HepG2 (cell line): ENCODE data around the gene CTRL. TPM values are rescaled to one million over a fixed set of nuclear protein-coding genes. Genes with fewer than 3 reads are reported as not detected.

ENCODE experiments used
- CAMTA2 ChIP-seq: sonication (generic); formaldehyde crosslinking; IDR thresholded peaks from 2 replicates; pipeline ENCODE4 v1.4.0; 2020; ENCODE audit warnings: mild to moderate bottlenecking, missing genetic modification reagents, borderline replicate concordance
- FOSL2 ChIP-seq: sonication (generic); formaldehyde crosslinking; IDR thresholded peaks from 2 replicates; pipeline ENCODE4 v1.4.0; 2020; ENCODE audit warnings: missing genetic modification reagents
- HNF4G ChIP-seq, 2 experiments: sonication (generic) in 1 of 2; formaldehyde crosslinking in 1 of 2; IDR thresholded peaks; 2 replicates each; pipeline versions ENCODE4 v1.4.0 to v1.6.1; 2011 to 2020; ENCODE audit warnings: borderline replicate concordance in 2 of 2, low read depth in 2 of 2, mild to moderate bottlenecking in 2 of 2, low read length in 1 of 2, missing genetic modification reagents in 1 of 2, moderate library complexity in 1 of 2
- JARID2 ChIP-seq: sonication (generic); formaldehyde crosslinking; IDR thresholded peaks from 2 replicates; pipeline ENCODE4 v1.8.1; 2023; ENCODE audit warnings: missing genetic modification reagents, inconsistent platforms; ENCODE audit not compliant: insufficient replicate concordance
- MEIS2 ChIP-seq: sonication (generic); formaldehyde crosslinking; IDR thresholded peaks from 2 replicates; pipeline ENCODE4 v1.9.0; 2021; ENCODE audit warnings: mild to moderate bottlenecking, missing genetic modification reagents
- MIER3 ChIP-seq: IDR thresholded peaks from 2 replicates; pipeline ENCODE4 v1.6.1; 2016; ENCODE audit warnings: missing compliant biosample characterization, borderline replicate concordance
- MXD3 ChIP-seq: IDR thresholded peaks from 2 replicates; pipeline ENCODE4 v1.6.1; 2016; ENCODE audit warnings: mild to moderate bottlenecking, missing biosample characterization, missing genetic modification reagents
- NFYC ChIP-seq: IDR thresholded peaks from 2 replicates; pipeline ENCODE4 v1.6.1; 2016; ENCODE audit warnings: missing genetic modification reagents, missing compliant biosample characterization
- RARA ChIP-seq: IDR thresholded peaks from 2 replicates; pipeline ENCODE4 v1.6.1; 2016; ENCODE audit warnings: missing genetic modification reagents, missing compliant biosample characterization
- ZBTB25 ChIP-seq: IDR thresholded peaks from 2 replicates; pipeline ENCODE4 v1.6.1; 2018; ENCODE audit warnings: missing genetic modification reagents
- ZNF205 ChIP-seq: IDR thresholded peaks from 2 replicates; pipeline ENCODE4 v1.6.1; 2018; ENCODE audit warnings: missing biosample characterization, missing genetic modification reagents
- ZNF337 ChIP-seq: sonication (generic); formaldehyde crosslinking; IDR thresholded peaks from 2 replicates; pipeline ENCODE4 v1.5.1; 2020; ENCODE audit warnings: missing genetic modification reagents, low read depth, mild to moderate bottlenecking, borderline replicate concordance
- ZNF441 ChIP-seq: sonication (generic); formaldehyde crosslinking; IDR thresholded peaks from 2 replicates; pipeline ENCODE4 v1.7.0; 2021; ENCODE audit warnings: missing genetic modification reagents, borderline replicate concordance
- ZNF513 ChIP-seq: sonication (generic); formaldehyde crosslinking; conservative IDR thresholded peaks from 2 replicates; pipeline ENCODE4 v1.5.0; 2020; ENCODE audit warnings: missing genetic modification reagents
- ZNF781 ChIP-seq: sonication (generic); formaldehyde crosslinking; IDR thresholded peaks from 2 replicates; pipeline ENCODE4 v1.5.1; 2020; ENCODE audit warnings: borderline replicate concordance, mild to moderate bottlenecking, missing genetic modification reagents; ENCODE audit errors: not compliant biosample characterization
- ZNF878 ChIP-seq: sonication (generic); formaldehyde crosslinking; IDR thresholded peaks from 2 replicates; pipeline ENCODE4 v1.8.1; 2023; ENCODE audit warnings: mild to moderate bottlenecking, missing genetic modification reagents, moderate library complexity
- ZSCAN9 ChIP-seq: IDR thresholded peaks from 2 replicates; pipeline ENCODE4 v1.6.1; 2016; ENCODE audit warnings: borderline replicate concordance
- polyA plus RNA-seq, 8 experiments: library from polyadenylated mRNA; depleted of rRNA in 3 of 8; stranded (reverse) in 7 of 8; unstranded in 1 of 8; fragments of >200 nt; fragmentation: Illumina TruSeq in 4 of 8; extraction: Trizol in 4 of 8; gene quantifications; 2 replicates each; pipeline versions ENCODE4 v1.2.1 to v1.2.3, GENCODE V29; 2011 to 2016; ENCODE audit warnings: low read depth in 4 of 8, missing spikeins in 1 of 8, mixed read lengths in 1 of 8; ENCODE audit not compliant: insufficient read depth in 1 of 8
- total RNA-seq, 5 experiments: library from RNA; depleted of rRNA; stranded (reverse); fragments of >200 nt; fragmentation: Illumina TruSeq; extraction: Trizol; gene quantifications; 2 replicates each; pipeline ENCODE4 v1.2.3, GENCODE V29; 2016; ENCODE audit warnings: low read depth in 1 of 5
- TF ChIP-seq, protein P1 (sequence below): sonication (generic); formaldehyde crosslinking; conservative IDR thresholded peaks from 2 replicates; pipeline ENCODE4 v1.4.0; 2020; ENCODE audit warnings: missing genetic modification reagents
- TF ChIP-seq, protein P2 (sequence below): sonication (generic); formaldehyde crosslinking; IDR thresholded peaks from 2 replicates; pipeline ENCODE4 v1.4.0; 2020; ENCODE audit warnings: mild to moderate bottlenecking, missing genetic modification reagents

CTRL gene
- total and polyA plus RNA-seq, 2 of the 13 experiments (the other 11 are each of a cell fraction or from before 2014, with no cell fraction given) = 1.9 to 2.7 TPM

- TF ChIP-seq HNF4G (IDR thresholded peaks at IDR 0.05; ENCODE audit: borderline replicate concordance, low read depth, low read length) (no peak), HNF4G (CRISPR knock-in tag; IDR thresholded peaks at IDR 0.05; ENCODE audit: borderline replicate concordance, low read depth) (no peak; the same call in 1 of the 2 replicates), FOSL2 (CRISPR knock-in tag) (0 out of 2 replicates have a peak, but pooled peaks have one; percentile 12), MXD3 (no peak), NFYC (CRISPR knock-in tag) (peak; percentile 39; the same call in 1 of the 2 replicates), JARID2 (CRISPR knock-in tag) (no peak), MEIS2 (CRISPR knock-in tag) (no peak), CAMTA2 (CRISPR knock-in tag) (no peak), ZNF878 (CRISPR knock-in tag) (no peak), RARA (CRISPR knock-in tag) (no peak), ZNF337 (no peak), ZNF513 (CRISPR knock-in tag) (no peak), ZNF205 (CRISPR knock-in tag) (peak; percentile 31; the same call in 1 of the 2 replicates), MIER3 (0 out of 2 replicates have a peak, but pooled peaks have one; percentile 43), ZNF441 (CRISPR knock-in tag) (no peak), ZNF781 (CRISPR knock-in tag) (peak; percentile 20), ZSCAN9 (CRISPR knock-in tag) (peak; percentile 49), ZBTB25 (CRISPR knock-in tag) (no peak)
- TF ChIP-seq, protein P1, sequence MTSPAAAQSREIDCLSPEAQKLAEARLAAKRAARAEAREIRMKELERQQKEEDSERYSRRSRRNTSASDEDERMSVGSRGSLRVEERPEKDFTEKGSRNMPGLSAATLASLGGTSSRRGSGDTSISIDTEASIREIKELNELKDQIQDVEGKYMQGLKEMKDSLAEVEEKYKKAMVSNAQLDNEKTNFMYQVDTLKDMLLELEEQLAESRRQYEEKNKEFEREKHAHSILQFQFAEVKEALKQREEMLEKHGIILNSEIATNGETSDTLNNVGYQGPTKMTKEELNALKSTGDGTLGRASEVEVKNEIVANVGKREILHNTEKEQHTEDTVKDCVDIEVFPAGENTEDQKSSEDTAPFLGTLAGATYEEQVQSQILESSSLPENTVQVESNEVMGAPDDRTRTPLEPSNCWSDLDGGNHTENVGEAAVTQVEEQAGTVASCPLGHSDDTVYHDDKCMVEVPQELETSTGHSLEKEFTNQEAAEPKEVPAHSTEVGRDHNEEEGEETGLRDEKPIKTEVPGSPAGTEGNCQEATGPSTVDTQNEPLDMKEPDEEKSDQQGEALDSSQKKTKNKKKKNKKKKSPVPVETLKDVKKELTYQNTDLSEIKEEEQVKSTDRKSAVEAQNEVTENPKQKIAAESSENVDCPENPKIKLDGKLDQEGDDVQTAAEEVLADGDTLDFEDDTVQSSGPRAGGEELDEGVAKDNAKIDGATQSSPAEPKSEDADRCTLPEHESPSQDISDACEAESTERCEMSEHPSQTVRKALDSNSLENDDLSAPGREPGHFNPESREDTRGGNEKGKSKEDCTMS = no peak
- TF ChIP-seq, protein P2, sequence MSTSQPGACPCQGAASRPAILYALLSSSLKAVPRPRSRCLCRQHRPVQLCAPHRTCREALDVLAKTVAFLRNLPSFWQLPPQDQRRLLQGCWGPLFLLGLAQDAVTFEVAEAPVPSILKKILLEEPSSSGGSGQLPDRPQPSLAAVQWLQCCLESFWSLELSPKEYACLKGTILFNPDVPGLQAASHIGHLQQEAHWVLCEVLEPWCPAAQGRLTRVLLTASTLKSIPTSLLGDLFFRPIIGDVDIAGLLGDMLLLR (CRISPR knock-in tag) = peak; percentile 13; the same call in 1 of the 2 replicates
Observed at GRCh38 chr16:67943619-67944504, 12.2 kb upstream of the CTRL start, which contains the start of gene LCAT (continued).
